Panc1 (cell line): Measurements from ENCODE around the gene UROC1. TPM values are rescaled to one million over a fixed set of nuclear protein-coding genes. Genes with fewer than 3 reads are reported as not detected.

Source experiments
- ATAC-seq: fragments of 200-7000 bp; cut with Tn5 transposase; 2 replicates; pipeline ENCODE4 v1.9.1; 2020; ENCODE audit warnings: mild to moderate bottlenecking, moderate library complexity
- BruUV-seq: library from RNA; stranded (reverse); fragments of 400-500 nt; replicated peaks from 2 replicates; lab custom pipeline; 2021; lab: Mats Ljungman, UMichigan
- CTCF ChIA-PET: fragments of 300-600 bp; sonication (Branson Sonifier 250); formaldehyde crosslinking; loops from one replicate; lab custom pipeline; 2022; ENCODE audit warnings: antibody characterized with exemption; lab: Charles Lee
- POLR2A ChIA-PET: fragments of 300-600 bp; sonication (Branson Sonifier 250); formaldehyde crosslinking; loops from one replicate; lab custom pipeline; 2022; ENCODE audit warnings: antibody characterized with exemption; lab: Charles Lee
- DNase-seq: peaks from one replicate; pipeline ENCODE4 v3.0.0-alpha.2; 2010; ENCODE audit warnings: low read depth, low spot score
- H3K27ac ChIP-seq: 2 replicates; pipeline ENCODE4 v1.5.1; 2011; ENCODE audit warnings: mild to moderate bottlenecking, low read length, inconsistent platforms
- H3K27me3 ChIP-seq: fragments of 200-500 bp; sonication (Bioruptor generic); 2 replicates; pipeline ENCODE4 v1.6.0; 2014; ENCODE audit warnings: low read length, inconsistent platforms; ENCODE audit not compliant: control insufficient read depth, insufficient read depth
- H3K36me3 ChIP-seq: fragments of 200-500 bp; sonication (Bioruptor generic); 2 replicates; pipeline ENCODE4 v1.5.1; 2014; ENCODE audit warnings: inconsistent platforms, mild to moderate bottlenecking, low read length, moderate library complexity; ENCODE audit not compliant: control insufficient read depth, insufficient read depth
- H3K4me1 ChIP-seq: 2 replicates; pipeline ENCODE4 v1.5.1; 2011; ENCODE audit warnings: inconsistent platforms, mild to moderate bottlenecking, low read length, moderate library complexity; ENCODE audit not compliant: control insufficient read depth, insufficient read depth
- H3K4me3 ChIP-seq, 2 experiments: 2 replicates each; pipeline ENCODE4 v1.5.1; 2011 to 2012; ENCODE audit warnings: low read depth in 2 of 2, low read length in 2 of 2, mild to moderate bottlenecking in 2 of 2, inconsistent platforms in 1 of 2, moderate library complexity in 1 of 2
- H3K9me3 ChIP-seq: fragments of 200-500 bp; sonication (Bioruptor generic); 2 replicates; pipeline ENCODE4 v1.5.1; 2014; ENCODE audit warnings: low read depth, mild to moderate bottlenecking, inconsistent platforms, low read length, moderate library complexity; ENCODE audit not compliant: control insufficient read depth, insufficient read depth
- CTCF ChIP-seq: fragments of 450-650 bp; IDR thresholded peaks from 2 replicates; pipeline ENCODE4 v1.5.1; 2017; ENCODE audit warnings: mild to moderate bottlenecking
- POLR2AphosphoS5 ChIP-seq: IDR thresholded peaks from 2 replicates; pipeline ENCODE4 v1.6.1; 2012; ENCODE audit warnings: mild to moderate bottlenecking, low read depth, low read length, moderate library complexity
- SIN3A ChIP-seq: IDR thresholded peaks from 2 replicates; pipeline ENCODE4 v1.6.1; 2012; ENCODE audit warnings: low read depth, mild to moderate bottlenecking, low read length, moderate library complexity, borderline replicate concordance; ENCODE audit not compliant: insufficient read depth
- TCF7L2 ChIP-seq: IDR thresholded peaks from 2 replicates; pipeline ENCODE4 v1.6.1; 2011; ENCODE audit warnings: mild to moderate bottlenecking, low read depth, low read length, inconsistent platforms
- in situ Hi-C: cut with HindIII; loops from 2 replicates; pipeline ENCODE4 v1.10.0; 2016; ENCODE audit warnings: low sequenced_read_pairs, low pct_unique_long_range_greater_than_20kb
- intact Hi-C: fragments of 100-400 bp; cut with micrococcal nuclease; formaldehyde crosslinking; loops from one replicate; pipeline ENCODE4 v1.10.0; 2022; ENCODE audit not compliant: unreplicated experiment
- total RNA-seq: library from RNA; stranded (reverse); gene quantifications from one replicate; pipeline ENCODE4 v1.2.1, GENCODE V29; 2021; ENCODE audit not compliant: unreplicated experiment
- TF ChIP-seq, protein P1 (sequence below), 2 experiments: IDR thresholded peaks; 2 replicates each; pipeline ENCODE4 v1.6.1; 2011 to 2012; ENCODE audit warnings: low read depth in 2 of 2, control low read depth in 1 of 2, low read length in 1 of 2, mild to moderate bottlenecking in 1 of 2, moderate library complexity in 1 of 2; ENCODE audit not compliant: insufficient read depth in 1 of 2

The UROC1 gene
- total RNA-seq, 1 experiment from 2014 or later = not detected

- no TSS peak for BruUV-seq
- Histone ChIP-seq H3K27me3 (no peaks in the 10 kb centered on the region; the same call in 1 of the 2 replicates), H3K4me1 (no peaks in the 10 kb centered on the region), H3K27ac (no peak overlapping the region), H3K9me3 (no peaks in the 10 kb centered on the region), H3K36me3 (no peaks in the 10 kb centered on the region), H3K4me3 (no peak overlapping the region)
- intact Hi-C loops = no loop called here
- CTCF ChIA-PET = no interaction called here
- ATAC-seq = no peak
- in situ Hi-C loops = no loop called here
- POLR2A ChIA-PET = no interaction called here
- TF ChIP-seq CTCF (no peak), SIN3A (no peak), TCF7L2 (no peak), POLR2AphosphoS5 (no peak)
- TF ChIP-seq, protein P1, sequence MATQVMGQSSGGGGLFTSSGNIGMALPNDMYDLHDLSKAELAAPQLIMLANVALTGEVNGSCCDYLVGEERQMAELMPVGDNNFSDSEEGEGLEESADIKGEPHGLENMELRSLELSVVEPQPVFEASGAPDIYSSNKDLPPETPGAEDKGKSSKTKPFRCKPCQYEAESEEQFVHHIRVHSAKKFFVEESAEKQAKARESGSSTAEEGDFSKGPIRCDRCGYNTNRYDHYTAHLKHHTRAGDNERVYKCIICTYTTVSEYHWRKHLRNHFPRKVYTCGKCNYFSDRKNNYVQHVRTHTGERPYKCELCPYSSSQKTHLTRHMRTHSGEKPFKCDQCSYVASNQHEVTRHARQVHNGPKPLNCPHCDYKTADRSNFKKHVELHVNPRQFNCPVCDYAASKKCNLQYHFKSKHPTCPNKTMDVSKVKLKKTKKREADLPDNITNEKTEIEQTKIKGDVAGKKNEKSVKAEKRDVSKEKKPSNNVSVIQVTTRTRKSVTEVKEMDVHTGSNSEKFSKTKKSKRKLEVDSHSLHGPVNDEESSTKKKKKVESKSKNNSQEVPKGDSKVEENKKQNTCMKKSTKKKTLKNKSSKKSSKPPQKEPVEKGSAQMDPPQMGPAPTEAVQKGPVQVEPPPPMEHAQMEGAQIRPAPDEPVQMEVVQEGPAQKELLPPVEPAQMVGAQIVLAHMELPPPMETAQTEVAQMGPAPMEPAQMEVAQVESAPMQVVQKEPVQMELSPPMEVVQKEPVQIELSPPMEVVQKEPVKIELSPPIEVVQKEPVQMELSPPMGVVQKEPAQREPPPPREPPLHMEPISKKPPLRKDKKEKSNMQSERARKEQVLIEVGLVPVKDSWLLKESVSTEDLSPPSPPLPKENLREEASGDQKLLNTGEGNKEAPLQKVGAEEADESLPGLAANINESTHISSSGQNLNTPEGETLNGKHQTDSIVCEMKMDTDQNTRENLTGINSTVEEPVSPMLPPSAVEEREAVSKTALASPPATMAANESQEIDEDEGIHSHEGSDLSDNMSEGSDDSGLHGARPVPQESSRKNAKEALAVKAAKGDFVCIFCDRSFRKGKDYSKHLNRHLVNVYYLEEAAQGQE (IDR thresholded peaks at IDR 0.05; ENCODE audit: insufficient read depth in 1 of 2, low read depth in 2 of 2, low read length in 1 of 2) = no peak
- DNase-seq = no peak
Measured at GRCh38 chr3:126546549-126547239, 29.1 kb upstream of the UROC1 start.

DNA sequence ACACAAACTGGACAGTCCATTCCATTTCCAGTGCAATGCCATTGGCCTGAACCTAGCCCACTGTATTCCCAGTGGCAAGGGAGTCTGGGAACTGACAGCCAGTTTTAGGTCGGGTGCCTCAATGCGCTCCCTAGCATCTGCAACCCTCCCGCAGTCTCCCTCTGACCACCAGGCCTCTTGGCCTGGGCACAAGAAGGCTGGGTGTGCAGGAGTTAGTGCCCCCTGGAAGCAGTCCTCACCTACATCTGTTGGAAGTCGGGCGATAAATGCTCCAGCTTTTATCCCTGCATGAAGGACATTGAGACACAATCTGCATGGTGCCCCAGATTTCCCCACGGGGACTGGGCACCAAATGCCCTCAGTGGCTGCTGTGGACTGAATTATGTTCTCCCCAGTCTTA lies 28.4 kb upstream of the UROC1 start:
- Histone ChIP-seq H3K4me3 (no peak overlapping the region), H3K36me3 (no peaks in the 10 kb centered on the region), H3K27ac (no peak overlapping the region), H3K9me3 (no peaks in the 10 kb centered on the region), H3K27me3 (no peaks in the 10 kb centered on the region; the same call in 1 of the 2 replicates), H3K4me1 (no peaks in the 10 kb centered on the region)
- intact Hi-C loops (no loop called here), in situ Hi-C loops (no loop called here)
- ChIA-PET CTCF (no interaction called here), POLR2A (no interaction called here)
- TF ChIP-seq SIN3A (no peak), TCF7L2 (no peak), POLR2AphosphoS5 (no peak), CTCF (no peak)
- TF ChIP-seq, protein P1 (IDR thresholded peaks at IDR 0.05; ENCODE audit: insufficient read depth in 1 of 2, low read depth in 2 of 2, low read length in 1 of 2) = no peak
- no TSS peak for BruUV-seq
- ATAC-seq (no peak), DNase-seq (no peak)
